ENCODE measurements around the gene SETBP1. TPM values are rescaled to one million over a fixed set of nuclear protein-coding genes. Genes with fewer than 3 reads are reported as not detected.

Gene SETBP1
- total RNA-seq, 1 donor from 2014 or later = 12.0 TPM

- Histone ChIP-seq H3K79me2 (ENCODE audit: low read depth) (peaks cover 7% of the 10 kb centered on the region), H3F3A (ENCODE audit: low read depth) (peaks cover 42% of the 10 kb centered on the region), H4K20me1 (ENCODE audit: low read depth) (peaks cover 3% of the 10 kb centered on the region), H3K36me3 (no peaks in the 10 kb centered on the region), H3K9me3 (ENCODE audit: low read depth) (no peaks in the 10 kb centered on the region), H3K27me3 (no peaks in the 10 kb centered on the region), H2AFZ (replicated peaks) (no peak overlapping the region), H3K27ac (peak overlapping the region; percentile 74), H3K4me2 (peak overlapping the region; percentile 38), H3K9ac (no peak overlapping the region), H3K4me1 (peaks cover 53% of the 10 kb centered on the region), H3K4me3 (no peak overlapping the region)
- Mint-ChIP-seq H3K9me3 (peaks cover 14% of the 10 kb centered on the region), H3K27me3 (ENCODE audit: insufficient read depth, low read depth) (peaks cover 3% of the 10 kb centered on the region), H3K4me1 (peaks cover 39% of the 10 kb centered on the region), H3K36me3 (peaks cover 20% of the 10 kb centered on the region), H3K27ac (peak overlapping the region; percentile 96), H3K4me3 (no peak overlapping the region)
- TF ChIP-seq CTCF (IDR thresholded peaks at IDR 0.05) = no peak
- no peak for TF ChIP-seq EZH2 (IDR thresholded peaks at IDR 0.05)
- no peak for TF ChIP-seq EZH2phosphoT487 (IDR thresholded peaks at IDR 0.05)
- DNase-seq (ENCODE audit: low spot score) = peak; percentile 84
Measured at GRCh38 chr18:44945888-44946401, 265.3 kb downstream of the SETBP1 start.

- peak; percentile 6 for DNase-seq (ENCODE audit: low spot score)
- Histone ChIP-seq H3K4me3 (no peak overlapping the region), H3K27ac (peak overlapping the region; percentile 47), H3K9ac (no peak overlapping the region), H3K36me3 (no peaks in the 10 kb centered on the region), H4K20me1 (ENCODE audit: low read depth) (peaks cover 3% of the 10 kb centered on the region), H3K79me2 (ENCODE audit: low read depth) (peaks cover 5% of the 10 kb centered on the region), H3F3A (ENCODE audit: low read depth) (peaks cover 42% of the 10 kb centered on the region), H3K9me3 (ENCODE audit: low read depth) (no peaks in the 10 kb centered on the region), H3K4me1 (peaks cover 53% of the 10 kb centered on the region), H3K4me2 (peak overlapping the region; percentile 33), H2AFZ (replicated peaks) (no peak overlapping the region), H3K27me3 (no peaks in the 10 kb centered on the region)
- no peak for TF ChIP-seq CTCF (IDR thresholded peaks at IDR 0.05)
- TF ChIP-seq EZH2phosphoT487 (IDR thresholded peaks at IDR 0.05) = no peak
- no peak for TF ChIP-seq EZH2 (IDR thresholded peaks at IDR 0.05)
- Mint-ChIP-seq H3K4me1 (peaks cover 39% of the 10 kb centered on the region), H3K9me3 (peaks cover 13% of the 10 kb centered on the region), H3K36me3 (peaks cover 25% of the 10 kb centered on the region), H3K27ac (no peak overlapping the region), H3K27me3 (ENCODE audit: insufficient read depth, low read depth) (peaks cover 5% of the 10 kb centered on the region), H3K4me3 (no peak overlapping the region)
Measured at GRCh38 chr18:44946529-44947113, 265.9 kb downstream of the SETBP1 start.

GRCh38 chr18:44949967-44950366, 269.3 kb downstream of the SETBP1 start:
- H3K9ac ChIP-seq = no peak overlapping the region
- peaks cover 4% of the 10 kb centered on the region for H3K27me3 Mint-ChIP-seq (ENCODE audit: insufficient read depth, low read depth)
- no peak for DNase-seq (ENCODE audit: low spot score)
- H3K79me2 ChIP-seq (ENCODE audit: low read depth) = no peaks in the 10 kb centered on the region
- H3K36me3 Mint-ChIP-seq = peaks cover 46% of the 10 kb centered on the region
- H3K4me1 ChIP-seq = peaks cover 32% of the 10 kb centered on the region
- peaks cover 25% of the 10 kb centered on the region for H3K4me1 Mint-ChIP-seq
- no peak overlapping the region for H3K4me3 Mint-ChIP-seq
- no peak overlapping the region for H2AFZ ChIP-seq (replicated peaks)
- no peak overlapping the region for H3K27ac Mint-ChIP-seq
- no peak overlapping the region for H3K4me2 ChIP-seq
- peaks cover 23% of the 10 kb centered on the region for H3F3A ChIP-seq (ENCODE audit: low read depth)
- peaks cover 9% of the 10 kb centered on the region for H3K9me3 Mint-ChIP-seq
- H4K20me1 ChIP-seq (ENCODE audit: low read depth) = peaks cover 3% of the 10 kb centered on the region
- H3K4me3 ChIP-seq = no peak overlapping the region
- H3K27me3 ChIP-seq = no peaks in the 10 kb centered on the region
- H3K27ac ChIP-seq = no peak overlapping the region
- no peak for TF ChIP-seq EZH2 (IDR thresholded peaks at IDR 0.05)
- no peak for TF ChIP-seq EZH2phosphoT487 (IDR thresholded peaks at IDR 0.05)
- TF ChIP-seq CTCF (IDR thresholded peaks at IDR 0.05) = no peak
- H3K9me3 ChIP-seq (ENCODE audit: low read depth) = no peaks in the 10 kb centered on the region
- H3K36me3 ChIP-seq = no peaks in the 10 kb centered on the region

All from neural progenitor cell (in vitro differentiated cells).